Peyer's patch (tissue), 4 donors: ENCODE results near the gene EIF6. TPM values are rescaled to one million over a fixed set of nuclear protein-coding genes. Genes with fewer than 3 reads are reported as not detected.

Experiments
- DNase-seq, 3 donors: peaks; one replicate each; pipeline ENCODE4 v3.0.0-alpha.2; 2017 to 2019
- H3K27ac ChIP-seq, 4 donors: fragments of 200-600 bp; sonication (generic); one replicate each; pipeline ENCODE4 v1.5.1; 2016 to 2019
- H3K27me3 ChIP-seq, 2 donors: fragments of 200-600 bp; sonication (generic); one replicate each; pipeline ENCODE4 v1.5.1; 2019
- H3K36me3 ChIP-seq, 3 donors: fragments of 200-600 bp; sonication (generic); one replicate each; pipeline ENCODE4 v1.5.1; 2016 to 2019
- H3K4me1 ChIP-seq, 4 donors: fragments of 200-600 bp; sonication (generic); one replicate each; pipeline ENCODE4 v1.5.1; 2016 to 2019
- H3K4me3 ChIP-seq, 4 donors: fragments of 200-600 bp; sonication (generic); 1 replicate in 3 of 4; 2 replicates in 1 of 4; pipeline ENCODE4 v1.5.1; 2016 to 2019; ENCODE audit warnings: mild to moderate bottlenecking in 1 of 4
- H3K9me3 ChIP-seq, 4 donors: fragments of 200-600 bp; sonication (generic); one replicate each; pipeline ENCODE4 v1.5.1; 2016 to 2019; ENCODE audit warnings: mild to moderate bottlenecking in 1 of 4
- POLR2A ChIP-seq, 2 donors: fragments of 450-650 bp; IDR thresholded peaks; one replicate each; pipeline ENCODE4 v1.5.1; 2017; ENCODE audit warnings: antibody characterized with exemption in 2 of 2, mild to moderate bottlenecking in 2 of 2, moderate library complexity in 2 of 2
- total RNA-seq, 4 donors: library from RNA; depleted of rRNA; stranded (reverse); fragments of >200 nt; gene quantifications; one replicate each; pipeline ENCODE4 v1.1.0, GENCODE V29; 2016
- TF ChIP-seq, protein P1 (sequence below), 6 experiments: fragments of 450-650 bp in 4 of 6; fragments of 200-600 bp in 2 of 6; sonication (generic) in 1 of 6; IDR thresholded peaks; one replicate each; pipeline ENCODE4 v1.5.1; 2017 to 2019; ENCODE audit warnings: antibody characterized with exemption in 6 of 6, mild to moderate bottlenecking in 3 of 6, moderate library complexity in 1 of 6

EIF6 gene
- total RNA-seq, 4 donors from 2014 or later, result 77.6 to 196 (median 157) TPM

DNA sequence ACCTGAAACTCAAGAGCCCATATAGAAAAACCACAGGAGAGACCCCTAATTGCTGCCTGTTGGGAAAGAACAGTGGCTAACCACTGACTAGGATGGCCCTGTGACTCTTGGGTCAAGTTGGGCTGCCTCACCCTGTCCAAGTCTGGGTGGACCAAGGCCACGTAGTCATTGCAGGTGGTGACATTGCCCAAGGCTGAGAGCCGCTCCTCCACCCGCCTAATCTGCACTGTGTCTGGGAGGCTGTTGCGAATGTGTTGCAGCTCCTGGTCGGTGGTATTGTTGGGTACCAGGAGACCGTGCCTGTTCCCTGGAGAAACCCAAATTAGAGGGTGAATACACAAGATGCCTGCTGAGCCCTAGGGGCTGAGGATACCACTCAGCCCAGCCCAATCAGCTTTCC lies 4.0 kb downstream of the EIF6 start:
- no peak overlapping the region for H3K4me3 ChIP-seq
- peaks cover 5 to 41% (median 24%) of the 10 kb centered on the region in 4 donors for H3K4me1 ChIP-seq
- TF ChIP-seq, protein P1, sequence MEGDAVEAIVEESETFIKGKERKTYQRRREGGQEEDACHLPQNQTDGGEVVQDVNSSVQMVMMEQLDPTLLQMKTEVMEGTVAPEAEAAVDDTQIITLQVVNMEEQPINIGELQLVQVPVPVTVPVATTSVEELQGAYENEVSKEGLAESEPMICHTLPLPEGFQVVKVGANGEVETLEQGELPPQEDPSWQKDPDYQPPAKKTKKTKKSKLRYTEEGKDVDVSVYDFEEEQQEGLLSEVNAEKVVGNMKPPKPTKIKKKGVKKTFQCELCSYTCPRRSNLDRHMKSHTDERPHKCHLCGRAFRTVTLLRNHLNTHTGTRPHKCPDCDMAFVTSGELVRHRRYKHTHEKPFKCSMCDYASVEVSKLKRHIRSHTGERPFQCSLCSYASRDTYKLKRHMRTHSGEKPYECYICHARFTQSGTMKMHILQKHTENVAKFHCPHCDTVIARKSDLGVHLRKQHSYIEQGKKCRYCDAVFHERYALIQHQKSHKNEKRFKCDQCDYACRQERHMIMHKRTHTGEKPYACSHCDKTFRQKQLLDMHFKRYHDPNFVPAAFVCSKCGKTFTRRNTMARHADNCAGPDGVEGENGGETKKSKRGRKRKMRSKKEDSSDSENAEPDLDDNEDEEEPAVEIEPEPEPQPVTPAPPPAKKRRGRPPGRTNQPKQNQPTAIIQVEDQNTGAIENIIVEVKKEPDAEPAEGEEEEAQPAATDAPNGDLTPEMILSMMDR (IDR thresholded peaks at IDR 0.05), result no peak
- TF ChIP-seq POLR2A (IDR thresholded peaks at IDR 0.05), result no peak
- no peak for DNase-seq
- no peaks in the 10 kb centered on the region for H3K27me3 ChIP-seq
- H3K9me3 ChIP-seq, result no peaks in the 10 kb centered on the region
- peak overlapping the region in 1 of 4 donors; percentile 22 for H3K27ac ChIP-seq
- peaks cover 0 to 28% (median 0%) of the 10 kb centered on the region in 3 donors for H3K36me3 ChIP-seq

DNA sequence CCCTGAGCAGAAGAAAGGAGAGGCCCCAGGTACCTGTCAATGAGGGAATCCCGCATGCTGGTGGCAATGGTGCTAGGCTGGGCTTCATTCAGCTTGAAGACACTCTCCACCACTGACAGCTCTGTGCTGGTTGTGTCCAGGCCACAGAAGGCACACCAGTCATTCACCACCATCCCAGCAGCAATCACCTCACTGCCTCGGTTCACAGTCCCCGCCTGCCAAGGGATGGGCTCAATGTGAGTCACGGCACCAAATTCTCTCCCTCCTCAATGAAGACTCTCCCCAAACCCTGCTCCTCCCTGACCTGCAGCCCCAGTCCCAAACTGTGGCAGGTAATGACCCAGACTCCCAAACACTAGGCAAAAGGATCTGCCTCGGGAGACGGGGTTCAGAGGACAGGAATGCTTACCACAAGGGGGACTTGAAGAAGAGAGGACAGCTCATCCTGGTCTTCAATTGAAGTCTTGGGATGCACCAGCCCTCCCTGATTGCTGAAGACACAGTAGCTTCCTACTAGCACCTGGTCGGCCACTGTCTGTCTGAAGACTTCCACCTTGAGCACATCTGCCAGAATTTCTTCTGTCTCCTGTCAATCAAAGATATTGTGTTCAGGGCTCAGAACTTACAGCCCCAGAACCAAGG lies 4.9 kb downstream of the EIF6 start:
- Histone ChIP-seq H3K4me1 (peaks cover 0 to 35% (median 21%) of the 10 kb centered on the region in 4 donors), H3K9me3 (no peaks in the 10 kb centered on the region), H3K27me3 (no peaks in the 10 kb centered on the region), H3K4me3 (no peak overlapping the region), H3K36me3 (peaks cover 0 to 28% (median 0%) of the 10 kb centered on the region in 3 donors), H3K27ac (peak overlapping the region in 1 of 4 donors; percentile 100)
- no peak for TF ChIP-seq POLR2A (IDR thresholded peaks at IDR 0.05)
- TF ChIP-seq, protein P1 (IDR thresholded peaks at IDR 0.05), result no peak
- DNase-seq, result no peak

DNA sequence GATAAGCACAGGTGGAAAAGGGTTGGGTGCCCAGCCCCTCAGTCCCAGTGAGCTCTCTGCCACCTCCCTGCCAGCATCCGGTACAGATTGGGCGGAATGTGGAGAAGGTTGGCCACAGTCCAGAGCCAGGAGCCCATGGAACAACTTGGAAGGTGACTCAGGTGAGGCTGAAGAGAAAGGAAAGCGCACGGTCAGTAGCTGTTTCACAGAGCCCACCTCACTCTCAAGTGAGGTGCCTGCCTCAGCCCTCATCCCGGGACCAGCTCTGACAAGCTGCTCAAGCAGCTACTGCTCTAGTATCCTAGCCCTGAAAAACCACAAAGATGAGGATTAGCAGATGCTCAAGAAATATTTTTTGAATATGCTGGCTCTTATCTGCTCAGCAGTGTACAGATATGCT lies 5.5 kb downstream of the EIF6 start:
- Histone ChIP-seq H3K36me3 (peaks cover 0 to 28% (median 0%) of the 10 kb centered on the region in 3 donors), H3K9me3 (no peaks in the 10 kb centered on the region), H3K4me3 (no peak overlapping the region), H3K27ac (peak overlapping the region in 3 of 4 donors; percentile 98 to 100 (median 98)), H3K27me3 (no peaks in the 10 kb centered on the region), H3K4me1 (peaks cover 0 to 35% (median 20%) of the 10 kb centered on the region in 4 donors)
- DNase-seq, result no peak
- TF ChIP-seq, protein P1 (IDR thresholded peaks at IDR 0.05), result no peak
- TF ChIP-seq POLR2A (IDR thresholded peaks at IDR 0.05), result no peak

DNA sequence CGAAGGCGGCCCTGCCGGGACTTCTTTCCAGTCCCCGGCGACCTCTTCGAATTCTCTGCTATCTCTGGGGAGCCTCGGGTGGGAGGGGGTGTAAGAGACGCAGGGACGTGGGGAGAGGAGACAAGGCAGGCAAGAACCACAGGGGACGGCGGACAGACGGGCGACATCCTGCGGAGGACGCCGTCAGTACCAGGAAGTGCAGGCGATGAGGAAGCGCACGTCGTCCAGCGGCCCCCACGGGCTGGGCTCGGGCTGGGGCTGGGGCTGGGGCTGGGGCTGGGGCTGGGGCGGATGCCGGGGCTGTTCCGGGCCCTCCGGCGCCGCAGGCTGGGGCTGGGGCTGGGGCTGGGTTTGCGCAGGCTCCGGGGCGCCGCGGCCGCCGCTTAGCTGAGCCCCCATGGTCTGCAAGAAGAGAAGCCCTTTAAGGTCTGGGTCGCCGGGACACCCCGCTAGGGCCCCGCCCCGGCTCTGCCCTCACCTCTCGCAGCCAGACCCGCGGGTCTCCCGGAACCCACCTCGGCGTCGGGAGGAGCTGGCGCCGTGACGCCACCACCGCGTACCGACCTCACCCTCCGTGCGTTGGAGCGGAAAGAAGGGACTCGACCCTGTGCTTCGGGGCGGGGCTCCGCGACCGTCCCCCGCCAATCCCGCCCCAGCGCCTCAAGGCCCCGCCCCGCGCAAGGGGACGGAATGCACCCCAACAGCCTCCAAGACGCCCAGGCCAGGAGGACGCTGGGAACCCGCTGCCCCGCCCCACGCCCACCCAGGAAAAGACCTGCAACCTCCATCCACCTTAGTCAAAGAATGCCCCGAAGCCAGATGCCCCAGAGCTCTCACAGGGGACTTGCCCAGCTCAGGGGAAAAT lies 6.8 kb downstream of the EIF6 start, which contains the start of gene MMP24OS:
TSS of gene MMP24OS (minus strand) at position 592 of the 865 bp plus-strand sequence. CDS start at position 399, 193 bp downstream.
- no peaks in the 10 kb centered on the region for H3K9me3 ChIP-seq
- peak within 1 kb of the TSS; percentile 78 to 99 (median 84) for H3K4me3 ChIP-seq
- H3K27me3 ChIP-seq, result no peaks in the 10 kb centered on the region
- peak within 1 kb of the TSS; percentile 98 to 100 (median 99) for H3K27ac ChIP-seq
- H3K4me1 ChIP-seq, result peaks cover 0 to 22% (median 11%) of the 10 kb centered on the region in 4 donors
- H3K36me3 ChIP-seq, result peaks cover 0 to 33% (median 0%) of the 10 kb centered on the region in 3 donors
- TF ChIP-seq POLR2A (IDR thresholded peaks at IDR 0.05), result peak; percentile 94 to 97
- TF ChIP-seq, protein P1 (IDR thresholded peaks at IDR 0.05), result peak in 4 of 6 experiments; percentile 6 to 34 (median 27)
- DNase-seq, result peak; percentile 89 to 96 (median 94)

DNA sequence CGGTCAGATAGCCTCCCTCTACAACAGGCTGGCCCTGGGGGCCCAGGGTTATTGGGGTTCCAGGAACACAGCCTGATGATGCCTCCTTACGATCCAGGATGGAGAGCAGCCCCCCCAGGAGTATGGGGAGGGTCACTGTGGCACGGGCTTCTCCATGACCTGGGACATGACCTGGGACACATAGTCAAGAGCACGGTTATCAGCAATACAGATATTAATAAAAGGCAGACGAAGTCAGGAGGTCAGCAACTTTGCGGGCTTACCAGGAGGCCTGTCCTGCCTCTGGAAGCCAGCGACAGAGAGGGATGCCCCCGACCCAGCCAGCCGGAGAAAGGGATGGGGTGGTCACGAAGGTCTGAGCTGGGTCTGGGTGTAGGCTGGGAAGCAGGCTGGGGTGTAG lies 7.4 kb downstream of the EIF6 start:
- no peak for TF ChIP-seq POLR2A (IDR thresholded peaks at IDR 0.05)
- TF ChIP-seq, protein P1 (IDR thresholded peaks at IDR 0.05), result no peak
- Histone ChIP-seq H3K27ac (peak overlapping the region; percentile 98 to 100 (median 99)), H3K27me3 (no peaks in the 10 kb centered on the region), H3K4me1 (peaks cover 0 to 16% (median 10%) of the 10 kb centered on the region in 4 donors), H3K9me3 (no peaks in the 10 kb centered on the region), H3K4me3 (peak overlapping the region; percentile 78 to 99 (median 84)), H3K36me3 (peaks cover 0 to 32% (median 0%) of the 10 kb centered on the region in 3 donors)
- no peak for DNase-seq
